ENCODE data around the gene CAMK2D.

Gene CAMK2D

GRCh38 chr4:113701169-113701568, 60.4 kb downstream of the CAMK2D start:
- no peak for DNase-seq (ENCODE audit: extremely low read depth, low read depth)
- no peak overlapping the region for H3K4me3 ChIP-seq (replicated peaks; ENCODE audit: low read depth, low read length)
- TF ChIP-seq, protein P1, sequence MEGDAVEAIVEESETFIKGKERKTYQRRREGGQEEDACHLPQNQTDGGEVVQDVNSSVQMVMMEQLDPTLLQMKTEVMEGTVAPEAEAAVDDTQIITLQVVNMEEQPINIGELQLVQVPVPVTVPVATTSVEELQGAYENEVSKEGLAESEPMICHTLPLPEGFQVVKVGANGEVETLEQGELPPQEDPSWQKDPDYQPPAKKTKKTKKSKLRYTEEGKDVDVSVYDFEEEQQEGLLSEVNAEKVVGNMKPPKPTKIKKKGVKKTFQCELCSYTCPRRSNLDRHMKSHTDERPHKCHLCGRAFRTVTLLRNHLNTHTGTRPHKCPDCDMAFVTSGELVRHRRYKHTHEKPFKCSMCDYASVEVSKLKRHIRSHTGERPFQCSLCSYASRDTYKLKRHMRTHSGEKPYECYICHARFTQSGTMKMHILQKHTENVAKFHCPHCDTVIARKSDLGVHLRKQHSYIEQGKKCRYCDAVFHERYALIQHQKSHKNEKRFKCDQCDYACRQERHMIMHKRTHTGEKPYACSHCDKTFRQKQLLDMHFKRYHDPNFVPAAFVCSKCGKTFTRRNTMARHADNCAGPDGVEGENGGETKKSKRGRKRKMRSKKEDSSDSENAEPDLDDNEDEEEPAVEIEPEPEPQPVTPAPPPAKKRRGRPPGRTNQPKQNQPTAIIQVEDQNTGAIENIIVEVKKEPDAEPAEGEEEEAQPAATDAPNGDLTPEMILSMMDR (IDR thresholded peaks at IDR 0.05; ENCODE audit: low read depth, low read length, missing control alignments): no peak

DNA sequence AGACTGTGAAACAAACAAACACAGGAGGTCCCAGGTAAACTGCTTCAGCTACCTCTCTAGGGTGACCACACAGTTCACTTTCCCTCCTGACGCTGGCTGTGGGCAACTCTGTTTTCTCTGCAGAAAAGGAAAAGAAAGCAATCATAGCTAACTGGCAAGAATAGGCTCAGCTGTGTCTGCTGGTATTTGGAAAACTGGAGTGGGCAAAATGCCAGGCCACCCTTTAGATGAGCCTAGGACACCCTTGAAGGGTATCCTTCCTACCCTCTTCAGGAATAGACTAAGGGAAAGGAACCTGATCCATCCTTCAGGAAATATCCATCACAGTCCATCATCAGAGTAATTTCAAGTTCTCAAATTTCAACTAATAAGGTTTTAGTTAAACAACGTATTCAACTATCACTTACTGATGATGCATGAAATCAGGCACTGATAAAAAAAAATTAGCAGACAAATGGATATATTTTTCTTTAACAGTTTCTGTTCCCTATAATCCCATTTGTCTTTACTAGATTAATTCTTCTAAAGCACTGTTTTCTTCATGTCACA, 60.9 kb downstream of the CAMK2D start:
- DNase-seq (ENCODE audit: extremely low read depth, low read depth): no peak
- TF ChIP-seq, protein P1 (IDR thresholded peaks at IDR 0.05; ENCODE audit: low read depth, low read length, missing control alignments): no peak
- H3K4me3 ChIP-seq (replicated peaks; ENCODE audit: low read depth, low read length): no peak overlapping the region

- no peak overlapping the region for H3K4me3 ChIP-seq (replicated peaks; ENCODE audit: low read depth, low read length)
- TF ChIP-seq, protein P1 (IDR thresholded peaks at IDR 0.05; ENCODE audit: low read depth, low read length, missing control alignments): no peak
- DNase-seq (ENCODE audit: extremely low read depth, low read depth): no peak
Measured at GRCh38 chr4:113699772-113700171, 61.8 kb downstream of the CAMK2D start.

DNA sequence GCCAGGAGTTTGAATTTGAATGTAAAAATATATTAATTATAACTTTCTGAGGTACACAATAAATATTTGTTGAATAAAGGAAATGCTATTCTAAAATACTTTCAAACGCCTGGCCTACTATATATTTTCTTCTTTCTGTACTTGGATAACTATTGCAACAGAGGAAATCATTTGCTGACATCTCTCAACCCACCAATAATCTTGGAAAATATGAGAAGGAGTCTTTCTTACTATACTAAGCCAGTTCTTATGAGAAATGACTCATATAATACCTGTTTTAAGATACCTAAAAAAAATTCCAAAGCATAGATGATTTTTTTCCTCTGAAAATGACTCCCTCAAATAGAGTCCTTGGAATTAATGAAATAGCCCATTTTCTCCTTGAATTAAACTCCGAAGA, 64.1 kb downstream of the CAMK2D start:
- TF ChIP-seq, protein P1 (IDR thresholded peaks at IDR 0.05; ENCODE audit: low read depth, low read length, missing control alignments): no peak
- no peak overlapping the region for H3K4me3 ChIP-seq (replicated peaks; ENCODE audit: low read depth, low read length)
- no peak for DNase-seq (ENCODE audit: extremely low read depth, low read depth)

DNA sequence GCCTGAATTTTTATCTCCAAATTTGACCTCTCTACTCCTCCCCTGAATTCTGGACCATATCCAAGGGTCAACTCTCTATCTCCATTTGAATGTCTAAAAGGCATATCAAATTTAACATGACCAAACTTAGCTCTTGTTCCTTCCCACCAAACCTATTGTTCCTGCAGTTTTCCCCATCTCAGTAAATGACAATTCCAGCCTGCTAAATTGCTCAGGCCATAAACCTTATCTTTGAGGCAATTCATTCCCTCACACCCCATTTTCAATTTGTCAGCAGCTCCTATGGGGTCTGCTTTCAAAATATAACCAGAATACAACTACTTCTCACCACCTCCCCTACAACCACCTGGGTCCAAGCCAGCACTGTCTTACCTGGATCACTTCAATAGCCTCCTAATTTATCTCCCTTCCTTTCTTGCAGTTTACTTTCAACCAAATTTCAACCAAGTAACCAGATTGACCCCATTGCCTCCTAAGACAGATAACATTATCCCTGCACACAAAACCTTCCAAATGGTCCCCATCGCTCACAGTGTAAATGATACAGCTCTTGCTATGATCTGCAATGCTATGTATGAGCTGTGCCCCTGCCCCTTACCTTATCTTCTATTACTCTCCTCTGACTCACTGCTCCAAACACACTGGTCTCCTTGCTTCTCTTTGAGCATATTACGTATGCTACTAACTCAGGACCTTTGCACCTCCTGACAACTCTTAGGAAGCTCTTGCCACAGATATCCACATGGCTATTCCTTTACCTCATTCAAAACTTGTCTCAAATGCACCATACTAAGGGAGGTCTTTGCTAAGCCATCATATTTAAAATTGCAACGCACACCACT, 66.0 kb downstream of the CAMK2D start:
- DNase-seq (ENCODE audit: extremely low read depth, low read depth): no peak
- no peak overlapping the region for H3K4me3 ChIP-seq (replicated peaks; ENCODE audit: low read depth, low read length)
- TF ChIP-seq, protein P1 (IDR thresholded peaks at IDR 0.05; ENCODE audit: low read depth, low read length, missing control alignments): no peak

- H3K4me3 ChIP-seq (replicated peaks; ENCODE audit: low read depth, low read length): no peak overlapping the region
- TF ChIP-seq, protein P1 (IDR thresholded peaks at IDR 0.05; ENCODE audit: low read depth, low read length, missing control alignments): no peak
- DNase-seq (ENCODE audit: extremely low read depth, low read depth): no peak
Measured at GRCh38 chr4:113694008-113694407, 67.5 kb downstream of the CAMK2D start.
